Mesothelial cell of epicardium (in vitro differentiated cells): Measurements from ENCODE around the gene ZNF638. TPM values are rescaled to one million over a fixed set of nuclear protein-coding genes. Genes with fewer than 3 reads are reported as not detected.

Experiments
- DNase-seq, 2 experiments: peaks; one replicate each; pipeline ENCODE4 v3.0.0; 2021; ENCODE audit warnings: low spot score in 2 of 2; ENCODE audit not compliant: unreplicated experiment in 2 of 2
- H3K27ac Mint-ChIP-seq: 2 replicates; pipeline ENCODE4 v1.8.0; 2021; ENCODE audit warnings: mixed read lengths
- H3K27me3 Mint-ChIP-seq: 2 replicates; pipeline ENCODE4 v1.8.0; 2021; ENCODE audit warnings: low read depth, mixed read lengths
- H3K36me3 Mint-ChIP-seq: 2 replicates; pipeline ENCODE4 v1.8.0; 2021; ENCODE audit warnings: mixed read lengths
- H3K4me1 Mint-ChIP-seq: 2 replicates; pipeline ENCODE4 v1.8.0; 2021; ENCODE audit warnings: mixed read lengths
- H3K4me3 Mint-ChIP-seq: 2 replicates; pipeline ENCODE4 v1.8.0; 2021; ENCODE audit warnings: mild to moderate bottlenecking, moderate library complexity, mixed read lengths
- H3K9me3 Mint-ChIP-seq: 2 replicates; pipeline ENCODE4 v1.8.0; 2021; ENCODE audit warnings: mixed read lengths
- total RNA-seq: library from RNA; stranded (reverse); gene quantifications from 3 replicates; pipeline ENCODE4 v1.2.1, GENCODE V29; 2021
- TF ChIP-seq, protein P1 (sequence below): fragments of 200-600 bp; sonication (generic); IDR thresholded peaks from one replicate; pipeline ENCODE4 v1.5.0; 2021; ENCODE audit warnings: antibody characterized with exemption; ENCODE audit not compliant: unreplicated experiment

Gene ZNF638
- total RNA-seq, 1 donor from 2014 or later, result 208 TPM

DNA sequence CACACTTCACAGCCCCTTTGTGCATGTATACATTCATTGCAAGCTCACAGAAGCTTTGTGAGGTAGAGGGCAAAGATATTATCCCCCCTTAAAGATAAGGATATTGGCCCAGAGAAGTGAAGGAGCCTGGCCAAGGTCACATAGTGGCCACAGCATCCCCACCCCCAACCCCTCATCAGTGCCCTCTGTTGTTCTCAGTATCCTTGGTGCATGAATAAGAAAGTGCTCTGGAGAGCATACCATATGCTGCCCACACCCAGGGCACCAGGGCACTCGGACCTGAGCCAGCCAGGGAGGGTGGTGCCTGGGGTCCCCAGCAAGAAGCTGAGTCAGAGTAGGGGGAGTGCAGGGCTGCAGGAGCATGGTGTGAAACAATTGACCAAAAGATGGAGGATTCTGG is 125.0 kb downstream of the ZNF638 start:
- H3K4me3 Mint-ChIP-seq, result no peak overlapping the region
- peaks cover 52% of the 10 kb centered on the region for H3K27me3 Mint-ChIP-seq
- TF ChIP-seq, protein P1, sequence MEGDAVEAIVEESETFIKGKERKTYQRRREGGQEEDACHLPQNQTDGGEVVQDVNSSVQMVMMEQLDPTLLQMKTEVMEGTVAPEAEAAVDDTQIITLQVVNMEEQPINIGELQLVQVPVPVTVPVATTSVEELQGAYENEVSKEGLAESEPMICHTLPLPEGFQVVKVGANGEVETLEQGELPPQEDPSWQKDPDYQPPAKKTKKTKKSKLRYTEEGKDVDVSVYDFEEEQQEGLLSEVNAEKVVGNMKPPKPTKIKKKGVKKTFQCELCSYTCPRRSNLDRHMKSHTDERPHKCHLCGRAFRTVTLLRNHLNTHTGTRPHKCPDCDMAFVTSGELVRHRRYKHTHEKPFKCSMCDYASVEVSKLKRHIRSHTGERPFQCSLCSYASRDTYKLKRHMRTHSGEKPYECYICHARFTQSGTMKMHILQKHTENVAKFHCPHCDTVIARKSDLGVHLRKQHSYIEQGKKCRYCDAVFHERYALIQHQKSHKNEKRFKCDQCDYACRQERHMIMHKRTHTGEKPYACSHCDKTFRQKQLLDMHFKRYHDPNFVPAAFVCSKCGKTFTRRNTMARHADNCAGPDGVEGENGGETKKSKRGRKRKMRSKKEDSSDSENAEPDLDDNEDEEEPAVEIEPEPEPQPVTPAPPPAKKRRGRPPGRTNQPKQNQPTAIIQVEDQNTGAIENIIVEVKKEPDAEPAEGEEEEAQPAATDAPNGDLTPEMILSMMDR, result no peak
- H3K9me3 Mint-ChIP-seq, result no peaks in the 10 kb centered on the region
- no peak overlapping the region for H3K27ac Mint-ChIP-seq
- H3K36me3 Mint-ChIP-seq, result no peaks in the 10 kb centered on the region
- peaks cover 26% of the 10 kb centered on the region for H3K4me1 Mint-ChIP-seq
- no peak for DNase-seq

DNA sequence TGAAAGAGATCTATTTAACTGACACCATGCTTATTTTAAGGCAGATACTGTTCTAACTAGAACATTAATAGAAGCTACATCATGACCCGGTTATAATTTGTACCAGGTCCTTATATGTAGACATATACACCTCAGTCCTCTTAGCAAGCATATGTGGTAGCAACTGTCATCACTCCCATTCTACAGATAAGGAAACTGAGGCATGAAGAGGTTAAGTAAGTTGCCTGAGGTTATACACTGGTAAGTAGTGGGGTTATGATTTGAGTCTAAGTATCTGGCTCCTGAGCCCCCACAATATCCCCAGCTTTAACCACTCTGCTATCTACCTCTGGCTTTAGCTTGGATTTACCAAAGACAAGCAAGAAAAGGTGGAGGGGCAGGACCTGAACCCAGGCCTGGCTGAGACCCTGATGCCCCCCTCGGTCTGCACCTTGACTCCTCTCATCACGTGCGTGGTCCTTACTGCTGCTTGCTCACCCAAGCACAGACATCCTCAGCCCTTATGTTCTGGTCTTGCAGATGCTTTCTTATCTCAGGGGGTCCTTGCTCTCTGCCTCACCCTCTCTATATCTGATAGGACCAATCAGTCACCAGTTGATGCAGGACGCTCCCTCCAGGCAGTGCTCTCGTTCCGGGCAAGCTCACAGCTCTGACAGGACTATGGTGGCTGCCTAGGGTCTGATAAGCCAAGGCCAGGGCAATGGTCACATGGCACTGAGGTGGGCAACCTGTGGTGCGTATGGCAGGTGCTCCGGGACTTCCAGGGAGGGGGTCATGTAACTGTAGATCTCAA is 125.7 kb downstream of the ZNF638 start:
- no peak for DNase-seq
- H3K4me3 Mint-ChIP-seq, result no peak overlapping the region
- no peaks in the 10 kb centered on the region for H3K9me3 Mint-ChIP-seq

DNA sequence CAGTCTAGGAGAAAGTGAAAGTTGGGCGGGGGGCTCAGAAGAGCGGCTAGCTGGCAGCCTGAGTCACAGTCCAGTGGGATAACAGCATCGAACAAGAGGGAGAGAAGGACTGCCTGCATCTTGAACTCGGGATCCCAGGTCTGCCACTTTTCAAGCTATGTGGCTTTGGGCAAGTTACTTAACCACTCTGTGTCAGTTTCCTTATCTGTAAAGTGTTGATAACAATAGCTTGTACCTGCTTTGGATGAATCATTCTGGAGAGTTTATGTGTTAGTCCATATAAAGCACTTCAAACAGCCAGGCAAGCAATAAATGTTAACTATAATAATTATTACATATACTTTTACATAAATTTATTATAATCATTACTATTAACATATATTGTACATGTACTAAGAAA is 126.3 kb downstream of the ZNF638 start:
- Mint-ChIP-seq H3K27me3 (peaks cover 44% of the 10 kb centered on the region), H3K4me3 (no peak overlapping the region), H3K4me1 (peaks cover 26% of the 10 kb centered on the region), H3K9me3 (no peaks in the 10 kb centered on the region), H3K36me3 (no peaks in the 10 kb centered on the region), H3K27ac (no peak overlapping the region)
- no peak for DNase-seq
- TF ChIP-seq, protein P1, result no peak

More for the DNA sequence above, 125.7 kb downstream of the ZNF638 start:
- no peak overlapping the region for H3K27ac Mint-ChIP-seq
- peaks cover 26% of the 10 kb centered on the region for H3K4me1 Mint-ChIP-seq
- H3K27me3 Mint-ChIP-seq, result peaks cover 46% of the 10 kb centered on the region
- H3K36me3 Mint-ChIP-seq, result no peaks in the 10 kb centered on the region
- TF ChIP-seq, protein P1, result no peak

DNA sequence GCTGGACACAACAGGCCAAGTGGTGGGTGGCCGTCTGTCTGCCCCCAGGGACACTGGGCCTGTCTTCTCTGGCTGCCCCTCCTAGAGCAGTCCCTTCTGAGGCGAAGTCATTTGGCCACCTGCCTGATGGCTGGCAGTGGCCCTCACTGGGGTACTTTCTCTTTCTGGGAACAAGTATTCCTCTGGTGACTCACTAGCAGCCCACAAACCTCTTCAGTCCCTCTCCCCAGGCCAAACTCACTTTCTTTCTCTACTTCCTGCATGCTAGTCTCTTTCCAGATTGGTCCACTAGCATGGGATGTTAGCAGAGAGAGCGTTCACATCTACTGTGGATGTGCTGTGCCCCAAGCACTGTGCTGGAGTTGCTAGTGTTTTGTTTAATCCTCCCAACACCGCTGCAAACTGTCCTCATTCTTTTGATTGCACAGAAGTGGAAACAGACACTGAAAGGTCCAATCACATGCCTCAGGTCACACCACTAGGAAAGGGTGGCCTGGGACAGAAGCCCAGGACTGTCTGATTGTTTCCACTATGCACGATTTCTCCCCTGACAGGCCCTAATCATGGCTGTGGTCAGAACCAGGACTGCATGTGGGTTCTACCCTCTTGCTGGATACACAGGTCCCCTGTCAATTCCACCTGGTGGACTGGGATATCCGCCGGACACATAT is 127.0 kb downstream of the ZNF638 start:
- H3K9me3 Mint-ChIP-seq, result no peaks in the 10 kb centered on the region
- no peaks in the 10 kb centered on the region for H3K36me3 Mint-ChIP-seq
- no peak overlapping the region for H3K4me3 Mint-ChIP-seq
- H3K4me1 Mint-ChIP-seq, result peaks cover 26% of the 10 kb centered on the region
- no peak overlapping the region for H3K27ac Mint-ChIP-seq
- H3K27me3 Mint-ChIP-seq, result peaks cover 39% of the 10 kb centered on the region
- peak in 1 of 2 experiments; percentile 28 for DNase-seq
- TF ChIP-seq, protein P1, result no peak

DNA sequence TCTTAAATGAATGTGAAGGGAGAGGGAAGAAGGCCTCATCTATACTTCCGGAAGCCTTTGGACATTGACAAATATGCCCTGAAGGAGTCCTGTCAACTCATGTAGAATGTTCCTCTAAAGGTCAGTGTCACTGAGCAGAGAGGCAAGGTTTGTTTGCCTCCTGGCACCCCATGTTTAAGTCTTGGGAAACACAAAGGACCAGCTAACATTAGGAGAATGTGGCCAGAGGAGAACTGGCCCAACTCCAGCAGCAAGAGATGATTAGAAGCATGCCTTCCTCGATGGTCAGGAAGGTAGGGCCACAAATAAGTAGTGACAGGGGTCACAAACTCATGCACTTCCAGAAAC is 127.5 kb downstream of the ZNF638 start:
- Mint-ChIP-seq H3K4me1 (peaks cover 26% of the 10 kb centered on the region), H3K27ac (no peak overlapping the region), H3K4me3 (no peak overlapping the region), H3K9me3 (no peaks in the 10 kb centered on the region), H3K36me3 (no peaks in the 10 kb centered on the region), H3K27me3 (peaks cover 34% of the 10 kb centered on the region)
- DNase-seq, result peak in 1 of 2 experiments; percentile 1
- TF ChIP-seq, protein P1, result no peak
